ENCODE results near the gene NGDN.

DNA sequence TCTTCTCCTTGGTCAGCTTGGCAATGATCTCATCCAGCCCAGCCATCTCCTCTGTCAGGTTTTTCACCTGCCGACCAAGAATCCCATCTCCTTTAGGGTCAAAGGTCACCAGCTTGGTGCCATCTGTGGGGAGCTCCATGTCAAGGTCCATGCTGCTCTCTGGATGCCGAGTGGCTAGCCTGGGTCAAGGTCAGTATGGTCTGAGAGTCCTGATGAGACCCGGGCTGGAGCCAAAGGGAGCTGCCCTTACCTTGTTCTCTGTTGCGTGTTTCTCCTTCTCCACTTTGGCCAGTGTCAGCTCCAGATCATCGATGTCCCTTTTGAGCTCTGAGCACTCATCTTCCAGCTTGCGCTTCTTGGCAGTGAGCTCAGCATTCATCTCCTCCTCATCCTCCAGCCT, 45.8 kb upstream of the NGDN start:
- no peak for TF ChIP-seq CTCF (IDR thresholded peaks at IDR 0.05)
- TF ChIP-seq POLR2A (IDR thresholded peaks at IDR 0.05), result no peak

Data from heart left ventricle (tissue), 13 donors.